22Rv1 (cell line): ENCODE results near the gene MFSD8.
"Not testable (repeated sequence)": the region's sequence is repeated elsewhere in the genome, so short reads cannot be mapped to it uniquely, and the experiment has no call there.

Source experiments
- H3K27ac ChIP-seq: fragments of 450-650 bp; 2 replicates; pipeline ENCODE4 v1.5.1; 2017
- CTCF ChIP-seq: fragments of 450-650 bp; IDR thresholded peaks from 2 replicates; pipeline ENCODE4 v1.5.1; 2017; ENCODE audit warnings: mild to moderate bottlenecking
- ZFX ChIP-seq: fragments of 450-650 bp; IDR thresholded peaks from 2 replicates; pipeline ENCODE4 v1.6.1; 2017; ENCODE audit warnings: antibody characterized with exemption, borderline replicate concordance

Gene MFSD8

GRCh38 chr4:127965062-127965802 lies at the start of gene MFSD8, which contains the start of gene ABHD18:
Gene MFSD8, minus strand, starts transcription at chr4:127965173. Its CDS starts 40 bp downstream, at chr4:127965133.
Gene ABHD18, plus strand, starts transcription at chr4:127965406. Its CDS starts 17,550 bp downstream, at chr4:127982956.
- H3K27ac ChIP-seq: peak within 1 kb of the TSS; percentile 95
- no peak for TF ChIP-seq ZFX
- peak; percentile 42 for TF ChIP-seq CTCF

GRCh38 chr4:128009428-128009827 lies 44.5 kb upstream of the MFSD8 start:
- H3K27ac ChIP-seq: no peak overlapping the region
- TF ChIP-seq ZFX: no peak
- no peak for TF ChIP-seq CTCF

- no peak for TF ChIP-seq ZFX
- TF ChIP-seq CTCF: no peak
- H3K27ac ChIP-seq: no peak overlapping the region
Measured at GRCh38 chr4:128006592-128006991, 41.6 kb upstream of the MFSD8 start.

GRCh38 chr4:127997534-127998388 lies 32.8 kb upstream of the MFSD8 start:
- TF ChIP-seq ZFX: no peak
- TF ChIP-seq CTCF: no peak
- H3K27ac ChIP-seq: no peak overlapping the region

- H3K27ac ChIP-seq: not testable (repeated sequence)
Measured at GRCh38 chr4:127996521-127996920, 31.5 kb upstream of the MFSD8 start.

GRCh38 chr4:127995776-127996175 lies 30.8 kb upstream of the MFSD8 start:
- TF ChIP-seq CTCF (no peak), ZFX (no peak)
- H3K27ac ChIP-seq: no peak overlapping the region

GRCh38 chr4:127993151-127993550 lies 28.2 kb upstream of the MFSD8 start:
- TF ChIP-seq ZFX (no peak), CTCF (no peak)
- no peak overlapping the region for H3K27ac ChIP-seq
